Activated B cell treated with CpG ODN at 0.5 μM for 24 hours (primary cell): ENCODE results near the gene AKAP5. TPM values are rescaled to one million over a fixed set of nuclear protein-coding genes. Genes with fewer than 3 reads are reported as not detected.
A peak's percentile ranks its signal among the peaks of the same experiment; 100 is the strongest.

Experiments used
- ATAC-seq: fragments of 200-7000 bp; cut with Tn5 transposase; one replicate; pipeline ENCODE4 v1.10.0; 2021; ENCODE audit warnings: low read depth, mild to moderate bottlenecking, moderate library complexity
- CTCF ChIA-PET: fragments of 350-600 bp; sonication (Branson Sonifier 250); formaldehyde crosslinking; loops from one replicate; lab custom pipeline; 2021; ENCODE audit warnings: antibody characterized with exemption; lab: Charles Lee
- POLR2A ChIA-PET: fragments of 350-600 bp; sonication (Branson Sonifier 250); formaldehyde crosslinking; loops from one replicate; lab custom pipeline; 2021; ENCODE audit warnings: antibody characterized with exemption; lab: Charles Lee
- DNase-seq: peaks from one replicate; pipeline ENCODE4 v3.0.0; 2022
- H3K27ac Mint-ChIP-seq: one replicate; pipeline ENCODE4 v1.8.0; 2020; ENCODE audit warnings: mixed read lengths
- H3K27me3 Mint-ChIP-seq: one replicate; pipeline ENCODE4 v1.8.0; 2021; ENCODE audit warnings: mixed read lengths
- H3K36me3 Mint-ChIP-seq: one replicate; pipeline ENCODE4 v1.8.0; 2021; ENCODE audit warnings: low read depth, mixed read lengths
- H3K4me1 Mint-ChIP-seq: one replicate; pipeline ENCODE4 v1.8.0; 2021; ENCODE audit warnings: mixed read lengths
- H3K4me3 Mint-ChIP-seq: one replicate; pipeline ENCODE4 v1.8.0; 2020; ENCODE audit warnings: mild to moderate bottlenecking, mixed read lengths
- H3K9me3 Mint-ChIP-seq: one replicate; pipeline ENCODE4 v1.8.0; 2020; ENCODE audit warnings: mixed read lengths
- CTCF ChIP-seq: fragments of 200-600 bp; IDR thresholded peaks from one replicate; pipeline ENCODE4 v1.8.0; 2022; ENCODE audit warnings: antibody characterized with exemption, mild to moderate bottlenecking
- intact Hi-C: fragments of 100-400 bp; cut with micrococcal nuclease; formaldehyde crosslinking; loops from one replicate; pipeline ENCODE4 v1.15.1; 2024
- total RNA-seq: library from RNA; stranded (reverse); gene quantifications from 2 replicates; pipeline ENCODE4 v1.2.3, GENCODE V29; 2022

AKAP5 gene
- total RNA-seq, 1 donor from 2014 or later, result 5.1 TPM

- H3K9me3 Mint-ChIP-seq, result no peaks in the 10 kb centered on the region
- H3K4me3 Mint-ChIP-seq, result peak overlapping the region; percentile 97
- peak overlapping the region; percentile 99 for H3K27ac Mint-ChIP-seq
- H3K27me3 Mint-ChIP-seq, result no peaks in the 10 kb centered on the region
- H3K4me1 Mint-ChIP-seq, result peaks cover 66% of the 10 kb centered on the region
- peaks cover 25% of the 10 kb centered on the region for H3K36me3 Mint-ChIP-seq
- no peak for TF ChIP-seq CTCF
- intact Hi-C loops, result loop anchor here (1.0 to 10.0 kb wide), 8 partner anchors 9 to 1028 kb away; partner anchors contain the start of genes FNTB, SGPP1 and SYNE2
- ChIA-PET CTCF (interaction anchor here (1.4 to 3.3 kb wide), 3 partner anchors 9 to 37 kb away, joined by 3 to 32 read pairs (median 11); partner anchors contain the start of gene AKAP5), POLR2A (interaction anchor here (0.6 to 4.5 kb wide), 20 partner anchors 8 to 835 kb away, joined by 3 to 60 read pairs (median 6); partner anchors contain the start of genes AKAP5, HSPA2 and MTHFD1)
- no peak for DNase-seq
- ATAC-seq, result no peak
Measured at GRCh38 chr14:64502456-64502855, 37.2 kb downstream of the AKAP5 start.

- Mint-ChIP-seq H3K27me3 (no peaks in the 10 kb centered on the region), H3K9me3 (no peaks in the 10 kb centered on the region), H3K36me3 (peaks cover 21% of the 10 kb centered on the region), H3K27ac (peak overlapping the region; percentile 99), H3K4me3 (peak overlapping the region; percentile 97), H3K4me1 (peaks cover 67% of the 10 kb centered on the region)
- ChIA-PET CTCF (interaction anchor here (1.4 to 3.3 kb wide), 3 partner anchors 8 to 37 kb away, joined by 3 to 32 read pairs (median 11); partner anchors contain the start of gene AKAP5), POLR2A (interaction anchor here (0.6 to 4.5 kb wide), 21 partner anchors 8 to 835 kb away, joined by 3 to 60 read pairs (median 5); partner anchors contain the start of genes AKAP5, HSPA2 and MTHFD1)
- ATAC-seq, result no peak
- no peak for DNase-seq
- intact Hi-C loops, result loop anchor here (1.0 to 10.0 kb wide), 12 partner anchors 8 to 1028 kb away; partner anchors contain the start of genes AKAP5, FNTB, HSPA2 and MTHFD1
- TF ChIP-seq CTCF, result no peak
Measured at GRCh38 chr14:64502887-64503433, 37.7 kb downstream of the AKAP5 start.

GRCh38 chr14:64503434-64504309, 38.4 kb downstream of the AKAP5 start, which contains the start of gene ZBTB25:
TSS of gene ZBTB25 (minus strand) at chr14:64503838. CDS start at chr14:64490533, 13,305 bp downstream.
- TF ChIP-seq CTCF, result no peak
- intact Hi-C loops, result loop anchor here (1.0 to 10.0 kb wide), 13 partner anchors 19 to 1029 kb away; partner anchors contain the start of genes AKAP5, FNTB, HSPA2 and MTHFD1
- POLR2A ChIA-PET, result interaction anchor here (0.6 to 4.5 kb wide), 40 partner anchors 10 to 1031 kb away, joined by 3 to 60 read pairs (median 4); partner anchors contain the start of genes AKAP5, HSPA2, MTHFD1 and PPP2R5E
- DNase-seq (peak; percentile 91), ATAC-seq (peak; percentile 66)
- Mint-ChIP-seq H3K4me1 (peaks cover 73% of the 10 kb centered on the region), H3K4me3 (peak within 1 kb of the TSS; percentile 97), H3K27ac (peak within 1 kb of the TSS; percentile 100), H3K36me3 (peaks cover 19% of the 10 kb centered on the region), H3K27me3 (no peaks in the 10 kb centered on the region), H3K9me3 (no peaks in the 10 kb centered on the region)
- CTCF ChIA-PET, result interaction anchor here (1.4 to 3.3 kb wide), 3 partner anchors 8 to 38 kb away, joined by 3 to 32 read pairs (median 11); partner anchors contain the start of gene AKAP5

GRCh38 chr14:64504310-64504896, 39.1 kb downstream of the AKAP5 start, which contains the start of gene ZBTB1:
TSS of gene ZBTB1 (plus strand) at chr14:64504770. CDS start at chr14:64521505, 16,735 bp downstream.
- Mint-ChIP-seq H3K9me3 (no peaks in the 10 kb centered on the region), H3K4me1 (peaks cover 79% of the 10 kb centered on the region), H3K36me3 (peaks cover 19% of the 10 kb centered on the region), H3K27me3 (no peaks in the 10 kb centered on the region), H3K4me3 (peak within 1 kb of the TSS; percentile 97), H3K27ac (peak within 1 kb of the TSS; percentile 100)
- ATAC-seq, result peak; percentile 43
- POLR2A ChIA-PET, result interaction anchor here (0.6 to 4.5 kb wide), 32 partner anchors 9 to 1031 kb away, joined by 3 to 60 read pairs (median 4); partner anchors contain the start of genes HSPA2, MTHFD1, PPP2R5E and WDR89
- DNase-seq, result no peak
- CTCF ChIA-PET, result no interaction called here
- intact Hi-C loops, result loop anchor here (1.0 to 10.0 kb wide), 7 partner anchors 480 to 1030 kb away; partner anchors contain the start of genes FNTB, PPP2R5E, SGPP1 and SYNE2
- TF ChIP-seq CTCF, result no peak
